ENCODE measurements around the gene LGR6.

The LGR6 gene

DNA sequence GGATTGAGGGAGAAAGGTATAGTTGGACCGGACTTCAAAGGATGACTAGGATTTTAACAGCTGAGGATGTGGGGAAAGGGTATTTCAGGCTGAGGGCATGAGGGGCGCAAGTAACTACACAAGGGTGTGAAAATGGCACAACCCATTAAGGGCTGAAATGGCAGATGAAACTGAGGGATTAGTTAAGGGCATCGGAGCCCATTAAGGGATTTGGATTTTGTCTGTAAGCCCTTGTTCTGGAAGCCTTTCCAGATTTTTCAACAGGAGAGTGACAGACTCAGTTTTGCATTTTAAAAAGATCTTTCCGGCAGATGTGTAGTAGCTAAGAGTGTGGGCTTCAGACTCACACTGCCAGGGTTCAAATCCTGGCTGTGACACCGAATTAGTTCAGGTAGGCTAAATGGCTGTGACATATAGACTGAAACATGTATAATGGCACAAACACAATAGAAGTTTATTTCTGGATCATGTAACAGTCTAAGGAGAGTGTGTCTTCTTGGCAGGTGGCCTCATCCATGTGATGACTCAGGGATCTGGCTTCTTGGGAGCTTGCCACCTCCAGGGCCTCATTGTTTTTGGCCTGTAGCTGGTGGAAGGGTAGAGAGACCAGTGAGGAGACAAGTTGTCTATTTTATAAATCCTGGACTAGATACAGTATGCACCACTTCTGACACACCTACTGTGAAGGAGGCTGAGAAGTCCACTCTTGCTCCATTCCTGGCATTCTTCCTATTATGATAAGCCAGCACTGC, 98.5 kb downstream of the LGR6 start:
- DNase-seq (ENCODE audit: low read depth) = no peak

DNA sequence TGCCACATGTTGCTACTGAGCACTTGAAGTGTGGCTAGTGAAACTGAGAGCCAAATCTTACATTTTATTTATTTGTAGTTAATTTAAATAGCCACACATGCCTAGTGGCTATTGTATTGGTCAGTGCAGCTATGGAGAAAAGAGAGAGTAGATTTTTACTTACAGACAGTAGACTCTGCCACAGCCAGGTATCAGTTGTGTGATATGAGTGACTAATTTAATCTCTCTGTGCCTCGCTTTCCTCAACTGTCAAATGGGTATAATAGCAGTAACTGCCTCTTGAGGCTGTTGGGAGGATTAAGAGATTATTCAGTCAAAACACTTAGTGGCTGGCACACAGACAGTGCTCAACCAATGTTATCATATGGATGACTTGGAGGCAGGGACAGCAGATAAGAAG, 99.2 kb downstream of the LGR6 start:
- DNase-seq (ENCODE audit: low read depth) = no peak

DNA sequence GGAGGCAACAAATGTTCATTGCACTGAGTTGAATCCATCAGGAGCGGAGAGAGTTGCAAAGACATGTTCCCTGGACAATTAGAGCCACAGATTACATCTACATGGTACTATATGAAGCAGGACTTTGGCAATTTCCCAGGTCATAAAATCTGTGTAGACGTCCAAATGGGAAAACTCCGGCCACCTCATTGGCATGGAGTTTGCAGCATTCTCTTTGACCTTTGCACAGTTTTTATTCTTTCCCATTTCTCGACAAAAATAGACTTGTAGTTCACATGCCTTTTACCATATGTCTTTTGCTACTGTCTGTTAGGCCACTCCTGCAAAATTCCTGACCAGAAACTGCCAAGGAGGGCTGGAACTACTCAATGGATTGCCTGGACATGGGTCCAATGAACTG, 100.0 kb downstream of the LGR6 start:
- DNase-seq (ENCODE audit: low read depth) = no peak

DNA sequence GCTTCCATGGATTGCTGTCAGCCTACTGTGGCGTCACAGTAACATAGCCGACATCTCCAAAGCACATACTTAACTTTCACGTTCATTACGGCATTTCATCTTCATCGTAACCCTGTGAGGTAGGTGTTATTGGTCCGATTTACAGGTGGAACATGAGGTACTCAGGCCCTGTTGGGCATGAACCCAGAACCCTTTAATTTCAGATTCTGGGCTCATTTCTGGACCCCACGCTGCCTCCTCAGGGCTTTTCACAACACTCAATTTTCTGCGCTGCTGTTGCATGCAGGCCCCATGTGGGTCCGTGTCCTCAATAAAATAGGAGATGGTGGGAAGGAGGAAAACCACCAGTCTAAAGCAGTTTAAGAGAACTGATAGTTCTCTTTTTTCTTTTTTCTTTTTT, 108.6 kb downstream of the LGR6 start:
- DNase-seq (ENCODE audit: low read depth) = no peak

DNA sequence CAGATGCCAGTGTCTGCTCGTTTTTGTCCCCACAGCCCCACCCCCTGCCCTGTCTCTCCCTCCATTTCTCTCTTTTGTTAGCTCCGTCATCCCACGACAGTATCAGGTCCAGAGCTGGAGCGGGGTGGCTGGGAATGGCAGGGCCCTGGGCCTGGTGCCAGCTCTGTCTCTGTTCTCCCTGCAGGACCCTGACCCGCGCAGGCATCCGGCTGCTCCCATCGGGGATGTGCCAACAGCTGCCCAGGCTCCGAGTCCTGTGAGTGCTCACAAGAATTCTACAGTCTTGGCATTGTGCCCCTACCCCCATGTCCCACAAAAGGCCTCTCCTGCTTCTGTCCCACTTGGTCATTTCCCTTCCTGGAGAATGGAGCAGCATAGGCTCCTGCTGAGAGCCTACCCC, 110.8 kb downstream of the LGR6 start:
- no peak for DNase-seq (ENCODE audit: low read depth)

DNA sequence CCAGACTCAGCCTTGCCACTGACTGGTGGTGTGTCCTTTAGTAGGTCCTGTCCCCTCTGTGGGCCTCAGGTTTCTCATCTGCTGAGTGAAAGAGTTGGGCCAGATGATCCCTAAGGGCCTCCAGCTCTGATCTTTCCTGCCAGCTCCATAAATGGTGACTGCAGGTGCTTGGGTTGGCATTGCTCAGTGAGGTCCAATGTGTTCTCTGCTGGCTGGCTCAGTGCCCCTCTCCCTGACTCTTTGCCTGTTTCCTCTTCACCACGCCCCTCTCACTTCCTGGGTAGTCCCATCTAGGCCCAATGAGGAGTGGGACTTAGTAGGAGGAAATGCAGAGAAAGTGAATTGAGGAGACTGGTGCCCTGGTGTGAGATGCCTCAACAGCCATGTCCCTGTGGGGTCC, 111.6 kb downstream of the LGR6 start:
- no peak for DNase-seq (ENCODE audit: low read depth)

DNA sequence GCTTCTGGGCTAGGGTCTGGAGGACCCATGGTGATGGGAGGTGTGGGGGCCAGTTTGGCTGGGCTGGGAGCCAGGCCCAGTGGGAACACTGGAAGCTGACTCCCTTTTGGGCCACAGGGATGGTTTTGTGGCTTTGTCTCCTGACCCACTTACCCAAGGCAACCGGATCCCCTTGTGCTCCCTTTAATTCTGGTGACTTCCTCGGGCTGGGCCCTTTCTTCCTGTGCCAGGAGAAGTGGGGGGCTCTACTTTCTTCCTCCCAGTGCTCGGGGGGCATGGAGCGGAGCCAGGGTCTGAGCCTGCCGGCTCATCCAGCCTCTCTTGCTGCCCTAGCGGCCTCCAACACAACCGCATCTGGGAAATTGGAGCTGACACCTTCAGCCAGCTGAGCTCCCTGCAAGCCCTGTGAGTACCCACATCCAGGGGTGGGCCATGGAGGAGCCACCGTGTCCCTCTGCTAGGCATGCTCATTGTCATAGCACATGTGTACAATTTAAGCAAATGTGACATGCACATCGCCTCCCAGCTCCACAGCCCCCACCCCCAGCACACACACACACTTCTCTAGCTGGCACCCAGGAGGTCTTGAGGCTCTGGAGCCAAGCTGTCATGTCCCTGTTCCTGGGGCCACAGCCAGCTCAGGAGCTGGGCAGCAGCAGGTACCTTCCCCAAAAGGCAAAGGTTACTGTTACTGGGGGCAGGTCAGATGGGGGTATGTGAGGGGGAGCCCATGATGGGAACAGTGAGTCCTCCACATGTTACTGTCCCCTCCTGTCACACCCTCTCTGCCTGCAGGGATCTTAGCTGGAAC, 113.1 kb downstream of the LGR6 start:
- no peak for DNase-seq (ENCODE audit: low read depth)

DNA sequence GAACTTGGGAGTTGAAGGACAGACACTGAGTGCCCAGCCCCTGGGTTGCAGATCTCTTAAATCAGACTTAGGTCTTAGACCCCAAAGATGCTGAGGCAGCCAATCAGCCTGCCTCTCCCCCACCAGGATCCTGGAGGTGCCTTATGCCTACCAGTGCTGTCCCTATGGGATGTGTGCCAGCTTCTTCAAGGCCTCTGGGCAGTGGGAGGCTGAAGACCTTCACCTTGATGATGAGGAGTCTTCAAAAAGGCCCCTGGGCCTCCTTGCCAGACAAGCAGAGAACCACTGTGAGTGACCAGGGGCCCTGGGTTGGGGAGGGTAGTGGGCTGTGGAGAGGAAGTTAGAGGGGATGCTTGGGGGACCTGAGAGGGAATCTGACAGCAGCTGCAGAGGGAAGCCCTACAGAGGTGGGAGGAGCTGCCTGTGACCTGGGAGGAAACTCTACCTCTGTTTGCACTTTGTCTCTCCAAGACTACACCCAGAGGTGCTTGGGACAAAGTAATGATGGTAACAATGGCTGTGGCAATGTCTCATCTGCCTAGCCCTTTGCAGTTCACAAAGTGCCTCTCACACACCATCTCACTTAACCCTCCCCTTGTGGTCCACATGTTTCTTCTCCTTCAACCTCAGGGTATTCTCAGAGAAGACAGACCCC, 116.6 kb downstream of the LGR6 start:
- DNase-seq (ENCODE audit: low read depth) = no peak

DNA sequence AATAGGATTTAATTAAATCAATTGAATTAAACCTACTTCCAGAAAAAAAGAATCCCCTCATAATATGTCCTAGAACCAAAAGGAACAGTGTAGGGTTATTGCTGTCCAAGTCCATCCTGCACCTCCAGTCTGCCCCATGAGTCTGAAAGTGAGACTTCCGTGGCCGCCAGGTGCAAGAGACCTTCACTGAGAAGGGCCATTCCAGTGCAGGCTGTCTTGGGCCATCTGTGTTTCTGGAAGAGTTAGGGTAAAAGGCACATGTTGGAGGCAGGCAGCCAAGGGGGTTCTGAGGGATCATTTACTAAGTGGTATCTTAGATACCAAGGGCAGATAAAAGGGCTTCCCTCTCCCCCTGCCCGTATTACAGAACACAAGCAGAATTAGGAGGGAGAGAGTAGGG, 117.1 kb downstream of the LGR6 start:
- DNase-seq (ENCODE audit: low read depth) = no peak

DNA sequence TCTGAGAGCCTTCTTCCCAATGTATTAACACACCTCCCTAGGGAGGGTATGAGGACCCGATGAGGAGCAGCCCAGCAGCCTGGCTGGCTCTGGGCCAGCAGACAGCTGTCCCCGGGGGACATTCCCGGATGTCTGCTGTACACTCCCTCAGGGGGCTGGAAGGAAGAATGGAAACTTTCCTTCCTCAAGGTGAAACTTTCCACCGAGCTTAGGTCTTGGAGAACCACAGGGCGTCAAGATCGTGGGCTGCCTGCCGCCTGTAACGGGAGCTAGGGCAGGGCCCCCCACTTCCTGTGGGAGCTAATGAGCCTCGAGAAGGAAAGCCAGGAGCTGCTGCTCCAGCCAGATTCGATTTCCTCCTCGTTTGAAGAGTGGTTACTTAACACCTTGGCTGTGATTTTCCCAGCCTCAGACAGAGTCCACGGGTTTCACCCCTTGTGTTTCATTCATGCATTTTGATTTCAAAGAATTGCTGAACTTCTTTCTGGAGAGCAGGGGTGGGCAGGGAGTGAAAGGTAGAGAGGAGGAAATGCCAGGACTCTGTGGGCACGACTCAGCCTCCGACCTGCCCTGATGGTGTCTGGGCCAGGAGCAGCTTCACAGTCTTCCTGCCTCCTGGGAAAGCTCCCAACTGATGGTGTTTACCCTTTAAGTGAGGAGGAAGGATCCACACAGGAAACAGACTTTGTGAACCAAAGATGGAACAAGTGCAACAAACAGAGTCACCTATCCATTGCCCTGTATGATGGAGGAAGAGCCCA, 118.5 kb downstream of the LGR6 start:
- DNase-seq (ENCODE audit: low read depth) = no peak

DNA sequence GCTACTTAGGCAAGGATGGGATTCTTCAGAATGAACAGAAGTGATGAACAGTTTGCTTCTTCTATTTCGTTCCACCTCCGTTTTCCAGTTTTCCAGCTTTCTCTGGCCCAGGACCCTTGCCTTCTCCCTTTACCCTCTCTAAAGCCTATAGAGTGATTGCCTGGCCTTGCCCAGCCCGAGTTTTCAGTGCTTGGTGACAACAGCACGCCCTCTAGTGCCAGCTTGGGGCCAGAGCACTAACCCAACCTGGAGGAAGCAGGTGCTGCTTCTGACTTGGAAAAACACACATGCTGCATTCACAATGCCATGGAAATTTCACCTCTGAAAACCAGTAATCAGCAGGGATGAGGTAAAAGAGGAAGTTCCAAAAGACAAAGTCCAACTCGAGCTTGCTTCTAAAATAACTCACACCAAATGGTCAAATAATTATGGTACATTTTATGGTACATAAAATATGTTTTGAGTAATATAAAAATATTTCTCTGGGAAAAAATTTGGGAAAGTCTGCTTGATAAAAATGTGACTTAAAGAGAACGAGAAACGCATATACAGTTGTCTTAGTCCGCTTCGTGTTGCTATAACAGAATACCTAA, 122.1 kb downstream of the LGR6 start:
- peak; percentile 46 for DNase-seq (ENCODE audit: low read depth)

DNA sequence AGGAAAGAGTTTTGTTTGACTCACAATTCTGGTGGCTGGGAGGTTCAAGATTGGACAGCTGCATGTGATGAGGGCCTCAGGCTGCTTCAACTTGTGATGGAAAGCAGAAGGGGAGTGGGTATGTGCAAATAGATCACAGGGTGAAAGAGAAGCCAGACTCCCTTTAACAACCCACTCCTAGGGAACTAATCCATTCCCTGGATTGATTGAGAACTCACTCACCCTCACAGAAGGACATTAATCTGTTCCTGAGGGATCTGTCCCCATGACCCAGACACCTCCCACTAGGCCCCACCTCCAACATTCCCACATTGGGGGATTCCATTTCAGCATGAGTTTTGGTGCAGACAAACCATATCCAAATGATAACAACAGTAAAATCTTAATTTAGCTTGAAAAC, 122.6 kb downstream of the LGR6 start:
- DNase-seq (ENCODE audit: low read depth) = no peak

DNA sequence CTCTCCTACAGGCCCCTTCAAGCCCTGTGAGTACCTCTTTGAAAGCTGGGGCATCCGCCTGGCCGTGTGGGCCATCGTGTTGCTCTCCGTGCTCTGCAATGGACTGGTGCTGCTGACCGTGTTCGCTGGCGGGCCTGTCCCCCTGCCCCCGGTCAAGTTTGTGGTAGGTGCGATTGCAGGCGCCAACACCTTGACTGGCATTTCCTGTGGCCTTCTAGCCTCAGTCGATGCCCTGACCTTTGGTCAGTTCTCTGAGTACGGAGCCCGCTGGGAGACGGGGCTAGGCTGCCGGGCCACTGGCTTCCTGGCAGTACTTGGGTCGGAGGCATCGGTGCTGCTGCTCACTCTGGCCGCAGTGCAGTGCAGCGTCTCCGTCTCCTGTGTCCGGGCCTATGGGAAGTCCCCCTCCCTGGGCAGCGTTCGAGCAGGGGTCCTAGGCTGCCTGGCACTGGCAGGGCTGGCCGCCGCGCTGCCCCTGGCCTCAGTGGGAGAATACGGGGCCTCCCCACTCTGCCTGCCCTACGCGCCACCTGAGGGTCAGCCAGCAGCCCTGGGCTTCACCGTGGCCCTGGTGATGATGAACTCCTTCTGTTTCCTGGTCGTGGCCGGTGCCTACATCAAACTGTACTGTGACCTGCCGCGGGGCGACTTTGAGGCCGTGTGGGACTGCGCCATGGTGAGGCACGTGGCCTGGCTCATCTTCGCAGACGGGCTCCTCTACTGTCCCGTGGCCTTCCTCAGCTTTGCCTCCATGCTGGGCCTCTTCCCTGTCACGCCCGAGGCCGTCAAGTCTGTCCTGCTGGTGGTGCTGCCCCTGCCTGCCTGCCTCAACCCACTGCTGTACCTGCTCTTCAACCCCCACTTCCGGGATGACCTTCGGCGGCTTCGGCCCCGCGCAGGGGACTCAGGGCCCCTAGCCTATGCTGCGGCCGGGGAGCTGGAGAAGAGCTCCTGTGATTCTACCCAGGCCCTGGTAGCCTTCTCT, 124.6 kb downstream of the LGR6 start:
- no peak for DNase-seq (ENCODE audit: low read depth)

DNA sequence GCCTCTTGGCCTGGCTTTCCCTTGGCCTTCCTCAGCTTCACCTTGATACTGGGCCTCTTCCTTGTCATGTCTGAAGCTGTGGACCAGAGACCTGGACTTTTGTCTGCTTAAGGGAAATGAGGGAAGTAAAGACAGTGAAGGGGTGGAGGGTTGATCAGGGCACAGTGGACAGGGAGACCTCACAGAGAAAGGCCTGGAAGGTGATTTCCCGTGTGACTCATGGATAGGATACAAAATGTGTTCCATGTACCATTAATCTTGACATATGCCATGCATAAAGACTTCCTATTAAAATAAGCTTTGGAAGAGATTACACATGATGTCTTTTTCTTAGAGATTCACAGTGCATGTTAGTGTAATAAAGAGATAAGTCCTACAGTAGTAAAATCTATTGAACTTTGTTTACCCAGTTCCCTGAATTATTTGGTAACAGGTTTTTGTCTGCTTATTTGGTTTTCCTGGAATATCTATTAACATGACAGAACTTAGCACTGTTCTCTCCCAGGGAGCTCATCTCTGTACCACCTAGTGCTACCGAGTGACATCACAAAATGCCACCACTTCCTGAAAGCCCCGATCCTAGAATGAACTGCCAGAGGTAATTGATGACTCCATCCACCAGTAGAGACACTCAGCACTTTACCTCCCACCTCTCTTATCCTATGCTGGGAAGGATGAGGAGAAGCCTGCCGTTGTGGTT, 125.9 kb downstream of the LGR6 start:
- DNase-seq (ENCODE audit: low read depth) = no peak

DNA sequence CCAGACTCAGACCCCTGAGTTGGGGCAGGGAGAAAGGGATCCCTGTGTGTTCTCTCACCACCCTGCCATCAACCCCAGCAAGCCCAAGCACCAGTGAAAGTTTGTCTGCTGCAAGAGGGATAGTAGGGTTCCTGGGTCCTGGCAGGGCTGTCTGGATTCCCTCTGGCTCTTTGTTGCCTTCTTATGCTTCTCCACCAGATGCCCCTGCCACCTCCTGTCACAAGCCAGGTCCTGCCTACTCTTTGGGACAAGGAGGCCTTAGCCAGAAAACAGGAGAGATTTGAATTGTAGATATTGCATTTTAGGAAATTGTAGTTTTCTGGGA, 126.4 kb downstream of the LGR6 start:
- DNase-seq (ENCODE audit: low read depth) = no peak

DNA sequence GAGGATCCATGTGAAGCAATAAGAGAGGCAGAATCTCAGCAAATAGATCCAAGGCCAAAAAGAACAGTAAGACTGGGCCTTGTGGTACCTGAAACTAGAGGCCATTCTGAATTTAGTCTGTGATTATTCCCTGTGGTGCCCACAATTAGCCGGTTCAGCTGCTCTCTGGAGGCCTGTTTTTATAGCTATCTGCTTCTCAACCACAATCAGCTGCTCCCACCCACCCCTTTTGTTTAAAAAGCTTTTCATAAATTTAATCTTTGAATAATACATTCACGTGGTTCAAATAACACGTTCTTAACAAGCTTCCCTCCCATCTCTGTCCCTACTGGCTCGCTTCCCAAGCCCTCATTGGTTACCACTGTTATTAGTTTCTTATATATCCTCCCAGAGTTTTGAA, 130.1 kb downstream of the LGR6 start:
- DNase-seq (ENCODE audit: low read depth) = no peak

DNA sequence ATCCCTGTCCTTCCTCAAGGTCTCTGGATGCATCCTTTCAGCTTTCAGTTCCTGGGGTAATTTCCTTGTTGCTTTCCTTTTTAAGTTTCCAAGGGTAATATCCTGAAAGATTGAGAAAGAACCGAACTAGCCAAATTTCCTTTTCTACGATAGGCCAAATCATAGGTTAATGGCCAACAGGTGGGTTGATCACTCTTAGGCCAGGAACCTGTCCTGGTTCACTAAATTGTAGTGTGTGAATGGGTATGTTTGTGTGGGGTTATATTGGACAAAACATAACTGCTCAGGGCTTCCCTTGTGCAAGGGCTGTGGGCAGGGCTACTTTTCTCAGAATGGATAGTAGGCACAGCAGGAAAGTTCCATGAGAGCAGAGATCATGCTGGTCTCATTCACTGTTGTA, 131.0 kb downstream of the LGR6 start:
- DNase-seq (ENCODE audit: low read depth) = no peak

DNA sequence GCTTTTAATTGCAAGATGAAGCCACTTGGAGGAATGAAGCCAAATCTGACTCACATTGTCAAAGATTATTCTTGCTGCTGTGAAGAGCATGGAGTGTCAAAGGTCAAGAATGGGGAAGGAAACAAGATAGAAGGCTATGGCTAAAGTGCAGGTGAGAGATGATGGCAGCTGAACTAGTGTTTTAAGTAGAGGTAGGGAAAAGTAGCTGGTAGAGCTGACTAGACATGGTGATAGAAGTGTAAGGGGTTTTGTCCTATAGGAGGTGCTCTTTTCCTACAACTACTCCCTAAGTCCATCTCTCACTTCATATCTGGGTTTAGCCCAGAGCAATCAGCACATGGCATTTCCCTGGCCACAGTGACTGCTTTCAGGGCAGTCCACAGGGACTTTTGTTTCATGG, 136.3 kb downstream of the LGR6 start:
- DNase-seq (ENCODE audit: low read depth) = no peak

DNA sequence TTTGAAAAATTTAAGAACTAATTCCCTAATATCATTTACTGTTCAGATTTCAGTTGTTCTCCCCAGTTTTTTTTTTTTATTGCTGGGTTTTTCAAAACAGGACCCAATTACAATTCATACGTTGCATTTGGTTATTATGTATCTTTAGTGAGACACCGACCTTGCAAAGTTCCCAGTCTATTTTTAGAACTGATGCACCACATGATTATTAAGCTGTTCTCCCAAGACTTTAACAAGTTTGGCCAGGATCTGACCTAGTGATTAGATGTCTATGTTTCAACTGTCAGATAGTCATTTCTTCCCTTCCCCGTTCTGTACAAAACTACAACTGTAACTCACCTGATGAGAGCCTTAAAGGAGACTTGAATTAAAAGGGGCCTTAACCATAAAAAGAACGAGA, 140.3 kb downstream of the LGR6 start:
- DNase-seq (ENCODE audit: low read depth) = no peak

DNA sequence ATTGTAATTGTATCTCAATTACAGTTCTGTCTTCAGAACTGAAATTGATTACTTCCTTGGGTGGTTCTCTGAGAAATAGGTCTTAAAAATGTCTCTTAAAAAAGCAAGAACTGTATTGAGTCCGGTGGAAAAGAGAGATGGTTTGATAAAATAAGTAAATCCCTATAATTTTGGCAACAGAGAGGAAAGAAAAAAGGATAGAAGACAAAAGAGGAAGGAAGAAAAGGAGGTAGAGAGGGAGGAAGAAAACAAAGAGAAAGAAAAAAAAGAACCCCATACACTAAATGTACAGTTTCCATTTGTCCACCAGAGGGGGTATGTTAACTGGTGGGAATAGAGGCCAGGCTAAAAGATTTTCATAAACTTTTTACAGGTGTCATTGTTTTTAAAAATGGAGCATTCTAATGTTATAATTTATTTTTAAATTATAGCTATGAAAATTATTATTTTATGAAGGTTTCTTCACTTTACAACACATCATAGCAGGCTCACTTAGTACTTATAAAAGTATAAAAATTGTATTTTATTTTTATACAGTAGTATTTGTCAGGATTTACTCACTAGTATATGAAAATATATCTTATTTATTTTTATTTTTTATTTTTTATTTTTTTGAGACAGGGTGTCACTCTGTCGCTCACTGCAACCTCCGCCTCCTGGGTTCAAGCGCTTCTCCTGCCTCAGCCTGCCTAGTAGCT, 150.2 kb downstream of the LGR6 start:
- no peak for DNase-seq (ENCODE audit: low read depth)

All from stimulated activated CD8-positive, alpha-beta memory T cell treated with anti-CD3 and anti-CD28 coated beads, Interleukin-12 subunit alpha, Interleukin-12 subunit beta, amount 100 ng/mL, for 4 hours (primary cell).